Thyroid gland (tissue), 4 donors: Measurements from ENCODE around the gene PLA2G3.

Experiments used
- POLR2A ChIP-seq, 2 donors: fragments of 450-650 bp; IDR thresholded peaks; one replicate each; pipeline ENCODE4 v1.6.1; 2017; ENCODE audit warnings: antibody characterized with exemption in 2 of 2, mild to moderate bottlenecking in 2 of 2, moderate library complexity in 1 of 2
- TF ChIP-seq, protein P1 (sequence below), 6 experiments: fragments of 200-600 bp in 3 of 6; fragments of 450-650 bp in 3 of 6; sonication (generic) in 3 of 6; IDR thresholded peaks; one replicate each; pipeline ENCODE4 v1.5.1; 2016 to 2019; ENCODE audit warnings: antibody characterized with exemption in 6 of 6, mild to moderate bottlenecking in 2 of 6, inconsistent platforms in 1 of 6, moderate library complexity in 1 of 6

DNA sequence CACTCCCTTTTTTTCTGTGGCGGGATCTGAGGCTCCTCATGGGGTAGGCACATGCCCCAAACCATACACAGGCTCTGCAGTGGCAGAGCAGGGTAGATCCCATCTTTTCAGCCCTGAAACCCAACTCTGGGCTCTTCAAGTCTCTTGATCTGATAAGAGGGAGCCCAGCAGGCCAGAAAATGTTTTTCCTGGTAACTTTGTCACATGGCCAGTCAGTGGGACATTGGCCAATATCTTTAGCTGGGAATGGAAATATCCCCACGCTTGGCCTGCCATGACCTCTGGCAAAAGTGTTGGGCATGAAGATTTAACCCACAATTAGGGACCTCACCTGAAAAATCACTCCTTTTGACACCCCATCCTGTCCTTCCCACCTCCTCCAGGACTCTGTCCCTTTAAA, 9.4 kb downstream of the PLA2G3 start:
- TF ChIP-seq, protein P1, sequence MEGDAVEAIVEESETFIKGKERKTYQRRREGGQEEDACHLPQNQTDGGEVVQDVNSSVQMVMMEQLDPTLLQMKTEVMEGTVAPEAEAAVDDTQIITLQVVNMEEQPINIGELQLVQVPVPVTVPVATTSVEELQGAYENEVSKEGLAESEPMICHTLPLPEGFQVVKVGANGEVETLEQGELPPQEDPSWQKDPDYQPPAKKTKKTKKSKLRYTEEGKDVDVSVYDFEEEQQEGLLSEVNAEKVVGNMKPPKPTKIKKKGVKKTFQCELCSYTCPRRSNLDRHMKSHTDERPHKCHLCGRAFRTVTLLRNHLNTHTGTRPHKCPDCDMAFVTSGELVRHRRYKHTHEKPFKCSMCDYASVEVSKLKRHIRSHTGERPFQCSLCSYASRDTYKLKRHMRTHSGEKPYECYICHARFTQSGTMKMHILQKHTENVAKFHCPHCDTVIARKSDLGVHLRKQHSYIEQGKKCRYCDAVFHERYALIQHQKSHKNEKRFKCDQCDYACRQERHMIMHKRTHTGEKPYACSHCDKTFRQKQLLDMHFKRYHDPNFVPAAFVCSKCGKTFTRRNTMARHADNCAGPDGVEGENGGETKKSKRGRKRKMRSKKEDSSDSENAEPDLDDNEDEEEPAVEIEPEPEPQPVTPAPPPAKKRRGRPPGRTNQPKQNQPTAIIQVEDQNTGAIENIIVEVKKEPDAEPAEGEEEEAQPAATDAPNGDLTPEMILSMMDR (IDR thresholded peaks at IDR 0.05) = peak in 1 of 6 experiments; percentile 4
- peak in 1 of 2 donors; percentile 59 for TF ChIP-seq POLR2A (IDR thresholded peaks at IDR 0.05)
